ENCODE results near the gene CCL5. TPM values are rescaled to one million over a fixed set of nuclear protein-coding genes. Genes with fewer than 3 reads are reported as not detected.

Gene CCL5
- total RNA-seq, 1 donor from 2014 or later = not detected

- no peak overlapping the region for H3K4me3 ChIP-seq (ENCODE audit: low read depth, low read length)
- TF ChIP-seq CTCF (IDR thresholded peaks at IDR 0.05; ENCODE audit: insufficient read depth, low read length, poor library complexity, severe bottlenecking) = no peak
- H3K27me3 ChIP-seq (ENCODE audit: control insufficient read depth, insufficient read depth, low read length) = no peaks in the 10 kb centered on the region
- DNase-seq (ENCODE audit: low read depth) = no peak
- no peaks in the 10 kb centered on the region for H3K36me3 ChIP-seq (ENCODE audit: control insufficient read depth, insufficient read depth, low read length)
Observed at GRCh38 chr17:35890774-35891155, 10.6 kb upstream of the CCL5 start.

- Histone ChIP-seq H3K4me3 (ENCODE audit: low read depth, low read length) (no peak overlapping the region), H3K36me3 (ENCODE audit: control insufficient read depth, insufficient read depth, low read length) (no peaks in the 10 kb centered on the region), H3K27me3 (ENCODE audit: control insufficient read depth, insufficient read depth, low read length) (no peaks in the 10 kb centered on the region)
- TF ChIP-seq CTCF (IDR thresholded peaks at IDR 0.05; ENCODE audit: insufficient read depth, low read length, poor library complexity, severe bottlenecking) = no peak
- no peak for DNase-seq (ENCODE audit: low read depth)
Observed at GRCh38 chr17:35889818-35890773, 9.9 kb upstream of the CCL5 start.

GRCh38 chr17:35889241-35889640 is 9.1 kb upstream of the CCL5 start:
- H3K27me3 ChIP-seq (ENCODE audit: control insufficient read depth, insufficient read depth, low read length) = no peaks in the 10 kb centered on the region
- no peak overlapping the region for H3K4me3 ChIP-seq (ENCODE audit: low read depth, low read length)
- TF ChIP-seq CTCF (IDR thresholded peaks at IDR 0.05; ENCODE audit: insufficient read depth, low read length, poor library complexity, severe bottlenecking) = no peak
- no peak for DNase-seq (ENCODE audit: low read depth)
- H3K36me3 ChIP-seq (ENCODE audit: control insufficient read depth, insufficient read depth, low read length) = no peaks in the 10 kb centered on the region

- H3K36me3 ChIP-seq (ENCODE audit: control insufficient read depth, insufficient read depth, low read length) = no peaks in the 10 kb centered on the region
- TF ChIP-seq CTCF (IDR thresholded peaks at IDR 0.05; ENCODE audit: insufficient read depth, low read length, poor library complexity, severe bottlenecking) = no peak
- no peak overlapping the region for H3K4me3 ChIP-seq (ENCODE audit: low read depth, low read length)
- H3K27me3 ChIP-seq (ENCODE audit: control insufficient read depth, insufficient read depth, low read length) = no peaks in the 10 kb centered on the region
- no peak for DNase-seq (ENCODE audit: low read depth)
Observed at GRCh38 chr17:35878361-35878760, 1.8 kb downstream of the CCL5 start.

GRCh38 chr17:35877345-35878029 is 2.7 kb downstream of the CCL5 start:
- H3K36me3 ChIP-seq (ENCODE audit: control insufficient read depth, insufficient read depth, low read length) = no peaks in the 10 kb centered on the region
- no peak for DNase-seq (ENCODE audit: low read depth)
- no peak overlapping the region for H3K4me3 ChIP-seq (ENCODE audit: low read depth, low read length)
- H3K27me3 ChIP-seq (ENCODE audit: control insufficient read depth, insufficient read depth, low read length) = no peaks in the 10 kb centered on the region
- TF ChIP-seq CTCF (IDR thresholded peaks at IDR 0.05; ENCODE audit: insufficient read depth, low read length, poor library complexity, severe bottlenecking) = no peak

All from kidney epithelial cell (primary cell).